GM13977 (cell line): ENCODE results near the gene SHFL.

Source experiments
- DNase-seq: peaks from one replicate; pipeline ENCODE4 v3.0.0; 2012; ENCODE audit warnings: low spot score
- in situ Hi-C: fragments of 300-500 bp; cut with MboI; formaldehyde crosslinking; loops from one replicate; pipeline ENCODE4 v1.12.0; 2022; ENCODE audit warnings: low sequenced_read_pairs, low pct_unique_long_range_greater_than_20kb, mixed read lengths, inconsistent platforms; ENCODE audit not compliant: unreplicated experiment
- TF ChIP-seq, protein P1 (sequence below): IDR thresholded peaks from 2 replicates; pipeline ENCODE4 v1.5.1; 2012; ENCODE audit warnings: mild to moderate bottlenecking, control low read depth; ENCODE audit not compliant: insufficient read depth; ENCODE audit errors: extremely low read depth, missing control alignments

The SHFL gene

DNA sequence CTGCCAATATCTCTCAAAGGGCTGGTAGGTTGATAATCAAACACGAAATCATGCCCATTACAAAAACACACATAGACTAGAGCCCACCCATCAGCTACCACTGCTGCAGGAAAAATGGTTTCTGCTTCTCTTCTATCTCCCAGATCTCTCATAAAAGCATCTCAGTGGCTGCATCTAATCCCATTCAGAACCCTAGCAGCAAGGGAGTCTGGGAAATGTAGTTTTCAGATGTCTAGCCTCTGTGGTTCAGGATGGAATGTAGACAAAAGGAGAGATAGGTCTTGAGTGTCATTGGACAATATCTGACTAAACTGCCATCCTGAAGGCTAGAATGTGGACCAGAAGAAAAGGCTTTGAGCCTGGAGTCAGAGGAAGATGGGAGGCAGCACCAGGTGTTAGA lies 40.7 kb upstream of the SHFL start:
- TF ChIP-seq, protein P1, sequence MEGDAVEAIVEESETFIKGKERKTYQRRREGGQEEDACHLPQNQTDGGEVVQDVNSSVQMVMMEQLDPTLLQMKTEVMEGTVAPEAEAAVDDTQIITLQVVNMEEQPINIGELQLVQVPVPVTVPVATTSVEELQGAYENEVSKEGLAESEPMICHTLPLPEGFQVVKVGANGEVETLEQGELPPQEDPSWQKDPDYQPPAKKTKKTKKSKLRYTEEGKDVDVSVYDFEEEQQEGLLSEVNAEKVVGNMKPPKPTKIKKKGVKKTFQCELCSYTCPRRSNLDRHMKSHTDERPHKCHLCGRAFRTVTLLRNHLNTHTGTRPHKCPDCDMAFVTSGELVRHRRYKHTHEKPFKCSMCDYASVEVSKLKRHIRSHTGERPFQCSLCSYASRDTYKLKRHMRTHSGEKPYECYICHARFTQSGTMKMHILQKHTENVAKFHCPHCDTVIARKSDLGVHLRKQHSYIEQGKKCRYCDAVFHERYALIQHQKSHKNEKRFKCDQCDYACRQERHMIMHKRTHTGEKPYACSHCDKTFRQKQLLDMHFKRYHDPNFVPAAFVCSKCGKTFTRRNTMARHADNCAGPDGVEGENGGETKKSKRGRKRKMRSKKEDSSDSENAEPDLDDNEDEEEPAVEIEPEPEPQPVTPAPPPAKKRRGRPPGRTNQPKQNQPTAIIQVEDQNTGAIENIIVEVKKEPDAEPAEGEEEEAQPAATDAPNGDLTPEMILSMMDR: no peak
- in situ Hi-C loops: no loop called here
- no peak for DNase-seq

DNA sequence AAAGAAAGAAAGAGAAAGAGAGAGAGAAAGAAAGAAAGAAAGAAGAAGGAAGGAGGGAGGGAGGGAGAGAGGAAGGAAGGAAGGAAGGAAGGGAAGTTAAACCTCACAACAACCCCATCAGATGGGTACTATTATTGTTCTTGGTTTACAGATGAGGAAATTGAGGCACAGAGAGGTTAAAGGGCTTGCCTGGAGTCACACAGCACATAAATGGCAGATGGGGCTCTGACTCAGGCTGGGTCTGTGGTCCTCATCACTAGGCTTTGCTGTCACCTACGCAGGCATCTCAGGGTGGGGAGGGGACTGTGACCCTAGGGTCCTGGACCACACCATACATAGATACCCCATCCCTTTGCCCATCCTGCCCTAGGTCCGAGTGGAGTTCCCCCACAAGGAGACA lies 36.5 kb upstream of the SHFL start:
- TF ChIP-seq, protein P1: no peak
- no peak for DNase-seq
- in situ Hi-C loops: no loop called here

- DNase-seq: no peak
- in situ Hi-C loops: no loop called here
These were observed 33.3 kb upstream of the SHFL start for GRCh38 chr19:10052602-10053360.

GRCh38 chr19:10061717-10062310 lies 24.3 kb upstream of the SHFL start:
- in situ Hi-C loops: no loop called here

More at GRCh38 chr19:10052602-10053360, 33.3 kb upstream of the SHFL start:
- TF ChIP-seq, protein P1: no peak

DNA sequence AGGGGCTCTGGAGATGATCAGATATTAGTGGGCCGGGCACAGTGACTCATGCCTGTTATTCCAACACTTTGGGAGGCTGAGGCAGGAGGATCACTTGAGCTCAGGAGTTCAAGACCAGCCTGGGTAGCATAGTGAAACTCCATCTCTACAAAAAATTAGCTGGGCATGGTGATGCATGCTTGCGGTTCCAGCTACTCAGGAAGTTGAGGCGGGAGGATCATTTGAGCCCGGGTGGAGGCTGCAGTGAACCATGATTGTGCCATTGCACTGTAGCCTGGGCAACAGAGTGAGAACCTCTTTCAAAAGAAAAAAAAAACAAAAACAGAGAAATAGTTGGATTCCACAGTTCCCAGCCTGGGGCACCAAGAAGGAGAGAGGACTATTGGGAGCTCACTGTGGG lies 17.9 kb upstream of the SHFL start:
- in situ Hi-C loops: no loop called here
- no peak for DNase-seq

More at GRCh38 chr19:10061717-10062310, 24.3 kb upstream of the SHFL start:
- TF ChIP-seq, protein P1: no peak
- DNase-seq: no peak

GRCh38 chr19:10069046-10069445 lies 17.1 kb upstream of the SHFL start:
- TF ChIP-seq, protein P1: no peak
- DNase-seq: no peak
- in situ Hi-C loops: no loop called here

More for the DNA sequence above, 17.9 kb upstream of the SHFL start:
- TF ChIP-seq, protein P1: no peak
